Measurements from ENCODE around the gene TUBAL3.

DNA sequence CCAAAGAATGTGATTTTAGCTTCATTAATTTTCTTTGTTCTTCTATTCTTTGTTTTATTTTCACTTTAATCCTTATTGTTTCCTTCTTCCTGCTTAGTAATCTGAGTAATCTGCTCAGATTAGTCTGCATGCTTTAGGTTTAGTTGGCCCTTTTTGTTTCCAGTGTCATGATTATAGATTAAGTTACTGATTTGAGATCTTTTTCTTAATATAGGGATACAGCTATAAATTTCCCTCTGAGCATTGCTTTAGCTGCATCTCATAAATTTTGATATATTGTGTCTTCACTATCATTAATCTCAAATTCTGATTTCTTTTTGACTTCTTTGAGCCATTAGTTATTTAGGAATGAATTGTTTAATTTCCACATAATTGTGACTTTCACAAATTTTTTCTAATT, 14.0 kb upstream of the TUBAL3 start:
- TF ChIP-seq CTCF (IDR thresholded peaks at IDR 0.05) (no peak), POLR2A (IDR thresholded peaks at IDR 0.05) (no peak)
